Muscle of leg (tissue), 16 donors: ENCODE results near the gene ZNF35. TPM values are rescaled to one million over a fixed set of nuclear protein-coding genes. Genes with fewer than 3 reads are reported as not detected.

Experiments
- DNase-seq: peaks from one replicate; pipeline ENCODE4 v3.0.0; 2013
- H3K27ac ChIP-seq: one replicate; pipeline ENCODE4 v1.5.1; 2013; ENCODE audit warnings: mild to moderate bottlenecking, low read length, control low read depth
- H3K27me3 ChIP-seq: one replicate; pipeline ENCODE4 v1.6.1; 2013; ENCODE audit warnings: low read length; ENCODE audit not compliant: control insufficient read depth, insufficient read depth
- H3K36me3 ChIP-seq: one replicate; pipeline ENCODE4 v1.6.1; 2013; ENCODE audit warnings: low read length; ENCODE audit not compliant: control insufficient read depth, insufficient read depth
- H3K4me1 ChIP-seq: one replicate; pipeline ENCODE4 v1.6.1; 2013; ENCODE audit warnings: low read length; ENCODE audit not compliant: control insufficient read depth, insufficient read depth
- H3K4me3 ChIP-seq: one replicate; pipeline ENCODE4 v1.5.1; 2013; ENCODE audit warnings: low read length, control low read depth
- H3K9me3 ChIP-seq: replicated peaks from 2 replicates; pipeline ENCODE4 v1.6.1; 2013; ENCODE audit warnings: low read depth, low read length; ENCODE audit not compliant: control insufficient read depth
- WGBS: methylation state at CpG from one replicate; pipeline ENCODE4 v1.1.5; 2013; ENCODE audit warnings: missing lambda C conversion rate; ENCODE audit not compliant: insufficient coverage; 5-methylcytosine and 5-hydroxymethylcytosine counted together
- long read RNA-seq, 11 donors: transcript quantifications; one replicate each; lab custom pipeline, GENCODE V29; 2026
- polyA plus RNA-seq, 8 donors: library from polyadenylated mRNA; unstranded; fragments of 120-200 nt; gene quantifications; one replicate each; pipeline versions ENCODE4 v1.2.1 to v1.2.3, GENCODE V29; 2013; ENCODE audit warnings: inconsistent platforms in 1 of 8, low replicate concordance in 1 of 8; ENCODE audit not compliant: insufficient read length in 8 of 8, insufficient read depth in 1 of 8
- total RNA-seq: library from RNA; stranded (reverse); fragments of 120-200 nt; gene quantifications from one replicate; pipeline ENCODE4 v1.2.4, GENCODE V29; 2013

ZNF35 gene
- total RNA-seq = 10.1 TPM
- 1 to 10 TPM; 5.2 to 7.9 (median 5.7) TPM for polyA plus RNA-seq
- long read RNA-seq, donor 1 = 0 reads
- long read RNA-seq, donor 2 = 0 reads
- long read RNA-seq, donor 3, partial matches to known transcripts = 0 of 2 reads
- long read RNA-seq, donor 3, other reads (novel, unspliced or antisense) = 0 of 2 reads
- long read RNA-seq, donor 4 = 0 reads
- long read RNA-seq, donor 5, partial matches to known transcripts = 0 of 2 reads
- long read RNA-seq, donor 5, other reads (novel, unspliced or antisense) = 0 of 2 reads
- long read RNA-seq, donor 6, partial matches to known transcripts = 0 of 2 reads
- long read RNA-seq, donor 6, other reads (novel, unspliced or antisense) = 0 of 2 reads
- long read RNA-seq, donor 7, partial matches to known transcripts = 0 of 2 reads
- long read RNA-seq, donor 7, other reads (novel, unspliced or antisense) = 0 of 2 reads
- long read RNA-seq, donor 8 = 0 reads
- long read RNA-seq, donor 9, partial matches to known transcripts = 0 of 1 reads
- long read RNA-seq, donor 9, other reads (novel, unspliced or antisense) = 0 of 1 reads
- long read RNA-seq, donor 10, partial matches to known transcripts = 0 of 2 reads
- long read RNA-seq, donor 10, other reads (novel, unspliced or antisense) = 0 of 2 reads
- long read RNA-seq, donor 11, partial matches to known transcripts = 0 of 1 reads
- long read RNA-seq, donor 11, other reads (novel, unspliced or antisense) = 0 of 1 reads

DNA sequence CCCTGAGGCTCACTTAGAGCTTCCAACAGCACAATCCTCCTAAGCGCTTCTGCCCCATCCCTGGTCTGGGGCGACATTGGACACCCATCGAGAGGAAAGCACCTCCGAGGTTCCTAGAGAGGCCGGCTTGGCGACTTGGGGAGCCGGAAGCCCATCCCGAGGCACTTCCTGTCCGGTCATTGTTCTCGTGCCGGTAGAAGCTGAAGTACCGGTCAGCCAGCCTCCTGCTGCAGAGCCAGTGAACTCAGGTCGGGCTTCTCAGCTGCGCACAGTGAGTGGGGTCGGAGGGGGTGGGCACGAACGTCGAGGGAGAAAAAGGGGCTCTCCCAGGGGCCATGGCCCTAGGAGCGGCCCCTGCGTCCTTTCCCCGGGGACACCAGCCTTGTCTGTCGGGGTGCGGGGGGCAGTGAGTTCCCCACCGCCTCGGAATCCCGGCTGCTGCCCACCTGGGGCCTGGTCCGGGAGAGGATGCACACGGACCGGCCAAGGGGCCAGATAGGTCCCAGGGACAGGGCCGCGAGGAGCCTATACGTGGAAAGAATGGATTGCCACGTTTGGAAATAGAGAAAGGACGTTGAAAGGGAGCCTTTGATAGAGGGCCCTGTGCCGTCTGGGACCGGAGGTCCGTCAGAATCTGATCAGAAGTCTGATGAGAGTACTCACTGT is at the start of gene ZNF35:
TSS of gene ZNF35 (plus strand) at position 169 of the 666 bp plus-strand sequence. CDS start 2,336 bp downstream, outside the sequence.
- H3K27ac ChIP-seq = peak within 1 kb of the TSS; percentile 81
- DNase-seq = peak; percentile 91
- peak within 1 kb of the TSS; percentile 89 for H3K4me3 ChIP-seq
- no peaks in the 10 kb centered on the region for H3K4me1 ChIP-seq
- H3K27me3 ChIP-seq = no peaks in the 10 kb centered on the region
- under 1% methylated on average over 34 of the region's 37 CpGs for WGBS
- peaks cover 11% of the 10 kb centered on the region for H3K9me3 ChIP-seq
- H3K36me3 ChIP-seq = peaks cover 28% of the 10 kb centered on the region

DNA sequence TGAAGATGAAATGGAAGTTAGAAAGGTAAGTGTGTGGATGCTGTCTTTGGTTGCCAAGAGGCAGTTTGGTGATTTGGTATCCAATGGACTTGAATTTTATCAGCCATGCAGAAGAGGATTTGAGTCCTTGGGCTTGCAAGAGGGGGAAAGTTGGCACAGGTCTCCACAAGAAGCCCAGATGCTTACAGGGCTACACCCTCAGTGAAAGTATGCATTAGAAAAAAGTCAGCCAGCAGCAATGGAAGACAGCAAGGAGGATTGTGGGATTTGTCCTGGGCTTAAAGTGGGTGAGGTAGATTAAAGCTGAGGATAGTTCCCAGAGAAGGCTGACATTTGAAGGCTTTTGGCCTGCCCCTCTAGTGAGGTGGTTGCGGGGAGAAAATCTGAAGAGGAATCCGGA is 46.8 kb upstream of the ZNF35 start:
- H3K9me3 ChIP-seq = peaks cover 40% of the 10 kb centered on the region
- no peaks in the 10 kb centered on the region for H3K27me3 ChIP-seq
- H3K4me3 ChIP-seq = no peak overlapping the region
- WGBS = no CpG with 5 or more reads among the region's 2 CpGs
- no peak overlapping the region for H3K27ac ChIP-seq
- no peaks in the 10 kb centered on the region for H3K4me1 ChIP-seq
- H3K36me3 ChIP-seq = peaks cover 7% of the 10 kb centered on the region
- DNase-seq = no peak

DNA sequence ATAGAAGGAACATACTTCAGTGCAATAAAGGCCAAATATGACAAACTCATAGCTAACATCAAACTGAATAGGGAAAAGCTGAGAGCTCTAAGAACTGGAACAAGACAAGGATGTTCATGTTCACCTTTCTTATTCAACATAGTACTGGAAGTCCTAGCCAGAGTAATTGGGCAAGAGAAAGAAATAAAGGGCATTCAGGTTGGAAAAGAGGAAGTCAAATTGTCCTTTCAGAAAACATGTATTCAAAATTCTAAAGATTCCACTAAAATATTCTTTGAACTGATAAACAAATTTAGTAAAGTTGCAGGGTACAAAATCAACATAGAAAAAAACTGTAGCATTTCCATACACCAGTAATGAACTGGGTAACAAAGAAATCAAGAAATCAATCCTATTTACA is 35.9 kb upstream of the ZNF35 start:
- Histone ChIP-seq H3K9me3 (peaks cover 33% of the 10 kb centered on the region), H3K4me3 (no peak overlapping the region), H3K27me3 (no peaks in the 10 kb centered on the region), H3K4me1 (no peaks in the 10 kb centered on the region), H3K36me3 (no peaks in the 10 kb centered on the region), H3K27ac (no peak overlapping the region)
- DNase-seq = no peak

DNA sequence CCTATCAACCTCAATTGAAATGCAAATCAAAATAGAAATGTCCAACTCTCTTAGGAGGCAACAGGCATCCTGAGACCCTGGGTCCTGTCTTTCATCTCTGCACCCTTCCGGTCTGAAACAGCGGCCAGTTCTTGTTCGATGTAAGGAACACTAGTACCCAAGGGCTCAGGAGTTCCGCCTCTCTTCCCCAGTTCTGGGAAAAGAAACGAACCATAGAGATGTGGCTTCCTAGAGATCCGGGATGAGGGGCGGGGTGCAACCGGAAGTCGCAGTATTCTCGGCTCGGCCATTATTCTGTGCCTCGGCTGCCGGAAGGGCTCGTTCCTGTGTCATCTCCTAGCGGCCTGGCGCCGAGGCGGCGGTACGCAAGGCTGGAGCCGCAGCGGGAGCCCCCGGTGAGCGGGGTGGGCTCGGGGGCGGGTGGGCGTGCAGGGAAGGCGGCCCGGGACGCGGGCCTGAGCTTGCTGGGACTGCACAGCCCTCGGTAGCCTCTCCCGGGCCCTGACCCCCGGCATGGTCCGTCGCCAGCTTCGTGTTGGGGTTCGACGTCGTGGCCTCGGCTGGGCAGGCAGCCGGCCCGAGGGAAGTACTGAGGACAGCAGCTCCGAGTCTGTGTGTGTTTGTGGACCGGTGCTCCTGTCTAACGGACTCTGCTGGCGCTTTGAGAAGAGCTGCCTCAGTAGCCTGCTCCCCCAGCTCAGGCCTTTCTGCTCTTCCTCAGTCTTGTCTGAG is 23.6 kb upstream of the ZNF35 start, which contains the start of gene ZNF197:
TSS of gene ZNF197 (plus strand) at position 288 of the 732 bp plus-strand sequence. CDS start 4,119 bp downstream, outside the sequence.
- Histone ChIP-seq H3K4me3 (peak within 1 kb of the TSS; percentile 69), H3K27me3 (no peaks in the 10 kb centered on the region), H3K27ac (peak within 1 kb of the TSS; percentile 88), H3K9me3 (no peaks in the 10 kb centered on the region), H3K4me1 (peaks cover 2% of the 10 kb centered on the region), H3K36me3 (peaks cover 11% of the 10 kb centered on the region)
- under 1% methylated on average over 47 of the region's 47 CpGs for WGBS
- peak; percentile 97 for DNase-seq

DNA sequence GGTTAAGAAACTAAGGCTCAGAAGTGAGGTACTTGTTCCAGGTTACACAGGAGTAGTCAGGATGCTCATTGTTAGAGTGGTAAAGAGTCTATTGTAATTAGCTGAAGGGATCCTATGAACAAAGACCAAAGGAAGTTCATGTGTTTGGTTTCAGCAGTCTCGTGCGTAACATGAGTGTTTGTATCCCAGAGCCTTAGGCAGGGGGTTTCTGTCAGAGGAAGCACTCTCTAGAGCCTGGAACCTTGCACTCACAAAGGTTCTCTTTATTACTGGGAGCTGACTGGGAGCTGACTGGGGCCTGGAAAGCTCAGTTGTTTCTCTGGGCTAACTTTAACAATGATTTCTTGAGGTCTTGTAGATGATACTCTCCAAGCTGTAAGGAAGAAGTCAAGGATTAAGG is 19.8 kb upstream of the ZNF35 start:
- WGBS = 88% methylated on average over 2 of the region's 2 CpGs
- H3K4me3 ChIP-seq = no peak overlapping the region
- DNase-seq = no peak
- peaks cover 29% of the 10 kb centered on the region for H3K36me3 ChIP-seq
- no peak overlapping the region for H3K27ac ChIP-seq
- H3K4me1 ChIP-seq = peaks cover 2% of the 10 kb centered on the region
- H3K27me3 ChIP-seq = no peaks in the 10 kb centered on the region
- no peaks in the 10 kb centered on the region for H3K9me3 ChIP-seq

DNA sequence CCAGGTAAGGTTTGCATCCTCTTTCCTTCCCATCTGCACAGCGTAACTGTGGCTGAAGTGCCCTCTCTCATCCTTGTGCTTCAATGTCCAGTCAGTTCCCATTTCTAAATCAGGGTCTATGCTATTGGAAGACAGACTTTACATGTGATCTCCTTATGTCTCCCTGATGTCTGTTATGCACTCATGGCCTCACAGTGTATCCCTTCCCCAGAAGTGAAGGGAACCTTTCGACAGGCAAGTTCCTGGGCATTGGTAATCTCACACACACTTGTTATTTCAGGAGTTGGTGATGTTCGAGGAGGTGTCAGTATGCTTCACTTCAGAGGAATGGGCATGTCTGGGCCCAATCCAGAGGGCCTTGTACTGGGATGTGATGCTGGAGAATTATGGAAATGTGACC is 16.3 kb upstream of the ZNF35 start:
- DNase-seq = no peak
- Histone ChIP-seq H3K9me3 (peaks cover 1% of the 10 kb centered on the region), H3K27me3 (no peaks in the 10 kb centered on the region), H3K4me3 (no peak overlapping the region), H3K4me1 (no peaks in the 10 kb centered on the region), H3K36me3 (peaks cover 35% of the 10 kb centered on the region), H3K27ac (no peak overlapping the region)
- WGBS = 100% methylated on average over 1 of the region's 3 CpGs

DNA sequence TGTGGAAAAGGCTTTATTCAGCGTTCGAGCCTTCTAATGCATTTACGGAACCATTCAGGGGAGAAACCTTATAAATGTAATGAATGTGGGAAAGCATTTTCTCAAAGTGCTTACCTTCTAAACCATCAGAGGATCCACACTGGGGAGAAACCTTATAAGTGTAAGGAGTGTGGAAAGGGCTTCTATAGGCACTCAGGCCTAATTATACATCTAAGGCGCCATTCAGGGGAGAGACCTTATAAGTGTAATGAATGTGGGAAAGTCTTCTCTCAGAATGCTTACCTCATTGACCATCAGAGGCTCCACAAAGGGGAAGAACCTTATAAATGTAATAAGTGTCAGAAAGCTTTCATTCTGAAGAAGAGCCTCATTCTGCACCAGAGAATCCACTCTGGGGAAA is 6.2 kb upstream of the ZNF35 start:
- Histone ChIP-seq H3K27ac (no peak overlapping the region), H3K9me3 (peaks cover 44% of the 10 kb centered on the region), H3K36me3 (peaks cover 35% of the 10 kb centered on the region), H3K27me3 (no peaks in the 10 kb centered on the region), H3K4me1 (no peaks in the 10 kb centered on the region), H3K4me3 (no peak overlapping the region)
- DNase-seq = no peak
- WGBS = no CpG with 5 or more reads among the region's 4 CpGs

DNA sequence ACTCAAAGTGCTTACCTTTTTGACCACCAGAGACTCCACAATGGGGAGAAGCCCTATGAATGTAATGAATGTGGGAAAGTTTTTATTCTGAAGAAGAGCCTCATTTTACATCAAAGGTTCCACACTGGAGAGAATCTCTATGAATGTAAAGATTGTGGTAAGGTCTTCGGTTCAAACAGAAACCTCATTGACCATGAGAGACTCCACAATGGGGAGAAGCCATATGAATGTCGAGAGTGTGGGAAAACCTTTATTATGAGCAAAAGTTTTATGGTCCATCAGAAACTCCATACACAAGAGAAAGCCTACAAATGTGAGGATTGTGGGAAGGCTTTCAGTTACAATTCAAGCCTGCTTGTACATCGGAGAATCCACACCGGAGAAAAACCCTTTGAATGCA is 5.5 kb upstream of the ZNF35 start:
- WGBS = 100% methylated on average over 1 of the region's 4 CpGs
- Histone ChIP-seq H3K36me3 (peaks cover 33% of the 10 kb centered on the region), H3K9me3 (peaks cover 43% of the 10 kb centered on the region), H3K27ac (no peak overlapping the region), H3K27me3 (no peaks in the 10 kb centered on the region), H3K4me1 (no peaks in the 10 kb centered on the region), H3K4me3 (no peak overlapping the region)
- no peak for DNase-seq

DNA sequence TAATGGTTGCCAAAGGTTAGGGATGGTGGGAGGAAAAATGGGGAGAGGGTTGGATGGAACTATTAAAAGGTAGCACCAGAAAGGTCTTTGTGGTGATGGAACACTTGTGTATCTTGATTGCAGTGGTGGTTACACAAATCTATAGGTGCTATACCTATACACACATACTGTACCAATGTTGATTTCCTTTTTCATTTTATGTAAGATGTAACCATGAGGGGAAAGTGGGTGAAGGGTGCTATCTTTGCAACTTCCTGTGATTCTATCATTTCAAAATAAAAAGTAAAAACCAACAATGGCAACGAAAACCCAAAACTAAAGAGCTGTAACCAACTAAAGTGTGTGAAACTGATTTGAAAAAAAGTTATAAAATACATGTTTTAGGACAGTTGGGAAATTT is 761 bp upstream of the ZNF35 start:
- no CpG with 5 or more reads among the region's 1 CpG for WGBS
- DNase-seq = no peak
- H3K4me1 ChIP-seq = no peaks in the 10 kb centered on the region
- no peaks in the 10 kb centered on the region for H3K27me3 ChIP-seq
- H3K27ac ChIP-seq = no peak overlapping the region
- H3K4me3 ChIP-seq = no peak overlapping the region
- H3K36me3 ChIP-seq = peaks cover 26% of the 10 kb centered on the region
- peaks cover 20% of the 10 kb centered on the region for H3K9me3 ChIP-seq
